Mesothelial cell of epicardium (in vitro differentiated cells): ENCODE data around the gene MBNL1. TPM values are rescaled to one million over a fixed set of nuclear protein-coding genes. Genes with fewer than 3 reads are reported as not detected.

Source experiments
- DNase-seq, 2 experiments: peaks; one replicate each; pipeline ENCODE4 v3.0.0; 2021; ENCODE audit warnings: low spot score in 2 of 2; ENCODE audit not compliant: unreplicated experiment in 2 of 2
- H3K27ac Mint-ChIP-seq: 2 replicates; pipeline ENCODE4 v1.8.0; 2021; ENCODE audit warnings: mixed read lengths
- H3K27me3 Mint-ChIP-seq: 2 replicates; pipeline ENCODE4 v1.8.0; 2021; ENCODE audit warnings: low read depth, mixed read lengths
- H3K36me3 Mint-ChIP-seq: 2 replicates; pipeline ENCODE4 v1.8.0; 2021; ENCODE audit warnings: mixed read lengths
- H3K4me1 Mint-ChIP-seq: 2 replicates; pipeline ENCODE4 v1.8.0; 2021; ENCODE audit warnings: mixed read lengths
- H3K4me3 Mint-ChIP-seq: 2 replicates; pipeline ENCODE4 v1.8.0; 2021; ENCODE audit warnings: mild to moderate bottlenecking, moderate library complexity, mixed read lengths
- H3K9me3 Mint-ChIP-seq: 2 replicates; pipeline ENCODE4 v1.8.0; 2021; ENCODE audit warnings: mixed read lengths
- CTCF ChIP-seq: fragments of 200-600 bp; sonication (generic); IDR thresholded peaks from one replicate; pipeline ENCODE4 v1.5.0; 2021; ENCODE audit warnings: antibody characterized with exemption; ENCODE audit not compliant: unreplicated experiment
- total RNA-seq: library from RNA; stranded (reverse); gene quantifications from 3 replicates; pipeline ENCODE4 v1.2.1, GENCODE V29; 2021

Gene MBNL1
- total RNA-seq, 1 donor from 2014 or later, result 74.8 TPM

GRCh38 chr3:152288681-152289080 lies 20.0 kb downstream of the MBNL1 start:
- Mint-ChIP-seq H3K27ac (no peak overlapping the region), H3K27me3 (no peaks in the 10 kb centered on the region), H3K36me3 (no peaks in the 10 kb centered on the region), H3K4me1 (peaks cover 15% of the 10 kb centered on the region), H3K9me3 (no peaks in the 10 kb centered on the region), H3K4me3 (no peak overlapping the region)
- no peak for TF ChIP-seq CTCF
- no peak for DNase-seq

GRCh38 chr3:152289708-152290107 lies 21.0 kb downstream of the MBNL1 start:
- Mint-ChIP-seq H3K36me3 (no peaks in the 10 kb centered on the region), H3K4me1 (peaks cover 10% of the 10 kb centered on the region), H3K9me3 (no peaks in the 10 kb centered on the region)

GRCh38 chr3:152290374-152290773 lies 21.6 kb downstream of the MBNL1 start:
- no peak for DNase-seq
- no peaks in the 10 kb centered on the region for H3K9me3 Mint-ChIP-seq
- no peak for TF ChIP-seq CTCF
- H3K4me1 Mint-ChIP-seq, result peaks cover 5% of the 10 kb centered on the region
- no peaks in the 10 kb centered on the region for H3K27me3 Mint-ChIP-seq
- H3K4me3 Mint-ChIP-seq, result no peak overlapping the region
- H3K27ac Mint-ChIP-seq, result no peak overlapping the region
- H3K36me3 Mint-ChIP-seq, result no peaks in the 10 kb centered on the region

More at GRCh38 chr3:152289708-152290107, 21.0 kb downstream of the MBNL1 start:
- no peak overlapping the region for H3K4me3 Mint-ChIP-seq
- TF ChIP-seq CTCF, result no peak
- DNase-seq, result no peak
- H3K27me3 Mint-ChIP-seq, result no peaks in the 10 kb centered on the region
- no peak overlapping the region for H3K27ac Mint-ChIP-seq

GRCh38 chr3:152291238-152291637 lies 22.5 kb downstream of the MBNL1 start:
- TF ChIP-seq CTCF, result no peak
- no peak for DNase-seq
- H3K4me3 Mint-ChIP-seq, result no peak overlapping the region
- no peaks in the 10 kb centered on the region for H3K27me3 Mint-ChIP-seq
- H3K9me3 Mint-ChIP-seq, result no peaks in the 10 kb centered on the region
- peaks cover 5% of the 10 kb centered on the region for H3K4me1 Mint-ChIP-seq
- H3K36me3 Mint-ChIP-seq, result no peaks in the 10 kb centered on the region
- H3K27ac Mint-ChIP-seq, result no peak overlapping the region

GRCh38 chr3:152291649-152292066 lies 22.9 kb downstream of the MBNL1 start:
- DNase-seq, result no peak
- Mint-ChIP-seq H3K36me3 (no peaks in the 10 kb centered on the region), H3K27me3 (no peaks in the 10 kb centered on the region), H3K4me1 (peaks cover 5% of the 10 kb centered on the region), H3K27ac (no peak overlapping the region), H3K4me3 (no peak overlapping the region), H3K9me3 (no peaks in the 10 kb centered on the region)
- no peak for TF ChIP-seq CTCF

- H3K36me3 Mint-ChIP-seq, result no peaks in the 10 kb centered on the region
- no peaks in the 10 kb centered on the region for H3K9me3 Mint-ChIP-seq
- TF ChIP-seq CTCF, result no peak
- DNase-seq, result no peak
- peaks cover 7% of the 10 kb centered on the region for H3K4me1 Mint-ChIP-seq
- no peak overlapping the region for H3K4me3 Mint-ChIP-seq
- H3K27ac Mint-ChIP-seq, result no peak overlapping the region
- no peaks in the 10 kb centered on the region for H3K27me3 Mint-ChIP-seq
Observed at GRCh38 chr3:152292366-152292765, 23.6 kb downstream of the MBNL1 start.
